ENCODE measurements around the gene RPS15A.
"Not testable (repeated sequence)": the region's sequence is repeated elsewhere in the genome, so short reads cannot be mapped to it uniquely, and the experiment has no call there.

Gene RPS15A

GRCh38 chr16:18792836-18793433 lies 2.8 kb upstream of the RPS15A start:
- DNase-seq = no peak

GRCh38 chr16:18789515-18789849 lies 652 bp downstream of the RPS15A start:
- DNase-seq = no peak

GRCh38 chr16:18788828-18789514 lies 1.2 kb downstream of the RPS15A start:
- peak; percentile 29 for DNase-seq

GRCh38 chr16:18784917-18785623 lies 5.1 kb downstream of the RPS15A start:
- DNase-seq = no peak

- no peak for DNase-seq
Measured at GRCh38 chr16:18783430-18784341, 6.4 kb downstream of the RPS15A start.

GRCh38 chr16:18782697-18783429 lies 7.3 kb downstream of the RPS15A start:
- DNase-seq = peak; percentile 37

GRCh38 chr16:18781232-18781631 lies 8.9 kb downstream of the RPS15A start:
- DNase-seq = not testable (repeated sequence)

- not testable (repeated sequence) for DNase-seq
Measured at GRCh38 chr16:18780460-18781026, 9.6 kb downstream of the RPS15A start.

- not testable (repeated sequence) for DNase-seq
Measured at GRCh38 chr16:18777664-18778063, 12.5 kb downstream of the RPS15A start.

GRCh38 chr16:18776334-18776733 lies 13.8 kb downstream of the RPS15A start:
- DNase-seq = not testable (repeated sequence)

- DNase-seq = peak; percentile 65
Measured at GRCh38 chr16:18774651-18775050, 15.5 kb downstream of the RPS15A start.

GRCh38 chr16:18772171-18772570 lies 18.0 kb downstream of the RPS15A start:
- DNase-seq = peak; percentile 57

- not testable (repeated sequence) for DNase-seq
Measured at GRCh38 chr16:18770336-18770962, 19.7 kb downstream of the RPS15A start.

GRCh38 chr16:18767217-18767616 lies 22.9 kb downstream of the RPS15A start:
- DNase-seq = peak; percentile 39

- DNase-seq = not testable (repeated sequence)
Measured at GRCh38 chr16:18762713-18763112, 27.4 kb downstream of the RPS15A start.

- peak; percentile 43 for DNase-seq
Measured at GRCh38 chr16:18759598-18760520, 30.3 kb downstream of the RPS15A start.

GRCh38 chr16:18757960-18758660 lies 32.0 kb downstream of the RPS15A start:
- DNase-seq = not testable (repeated sequence)

GRCh38 chr16:18756639-18757038 lies 33.5 kb downstream of the RPS15A start:
- not testable (repeated sequence) for DNase-seq

GRCh38 chr16:18742870-18743269 lies 47.3 kb downstream of the RPS15A start:
- DNase-seq = not testable (repeated sequence)

- DNase-seq = not testable (repeated sequence)
Measured at GRCh38 chr16:18740027-18740426, 50.1 kb downstream of the RPS15A start.
